HG03196 (cell line): ENCODE results near the gene FKBP5.
A peak's percentile ranks its signal among the peaks of the same experiment; 100 is the strongest.
"Not testable (repeated sequence)": the region's sequence is repeated elsewhere in the genome, so short reads cannot be mapped to it uniquely, and the experiment has no call there.

ENCODE experiments used
- ATAC-seq: cut with Tn5 transposase; IDR thresholded peaks from one replicate; pipeline ENCODE4 v1.9.1; 2021; ENCODE audit not compliant: unreplicated experiment

FKBP5 gene

DNA sequence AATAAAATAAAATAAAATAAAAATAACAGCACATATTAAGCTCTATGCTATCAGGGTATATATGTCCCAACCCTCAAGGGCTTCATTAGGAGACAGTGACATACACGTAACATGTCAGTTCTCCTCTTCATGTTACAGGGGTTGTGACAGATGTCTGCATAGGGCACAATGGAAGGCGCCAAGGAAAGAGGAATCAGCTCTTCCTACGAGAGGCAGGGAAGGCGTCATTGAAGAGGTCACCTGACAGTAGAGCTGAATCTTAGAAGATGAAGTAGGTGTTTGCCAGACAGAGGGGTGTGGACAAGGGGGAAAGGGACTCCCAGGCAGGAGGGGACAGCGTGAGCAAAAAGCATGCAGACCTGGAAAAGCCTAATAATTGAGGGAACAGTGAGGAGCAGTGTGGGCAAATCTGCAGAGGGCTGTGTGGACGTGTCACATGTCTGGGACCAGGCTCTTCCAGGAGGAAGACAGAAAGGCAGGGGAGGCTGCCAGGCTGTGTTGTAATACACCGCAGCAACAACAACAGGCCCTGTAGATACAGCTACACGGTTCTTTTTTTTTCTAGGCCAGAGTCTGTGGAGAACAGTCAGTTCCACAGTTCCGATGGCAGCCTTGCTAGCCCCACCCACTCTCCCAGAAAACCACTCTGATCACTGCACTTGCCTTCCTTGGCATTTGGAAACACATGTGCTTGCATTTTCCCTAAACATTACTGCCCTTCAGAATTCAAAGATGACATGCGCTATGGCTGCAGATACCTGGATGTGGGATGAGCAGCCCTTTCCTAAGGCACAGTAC, 2.5 kb upstream of the FKBP5 start:
- no peak for ATAC-seq

DNA sequence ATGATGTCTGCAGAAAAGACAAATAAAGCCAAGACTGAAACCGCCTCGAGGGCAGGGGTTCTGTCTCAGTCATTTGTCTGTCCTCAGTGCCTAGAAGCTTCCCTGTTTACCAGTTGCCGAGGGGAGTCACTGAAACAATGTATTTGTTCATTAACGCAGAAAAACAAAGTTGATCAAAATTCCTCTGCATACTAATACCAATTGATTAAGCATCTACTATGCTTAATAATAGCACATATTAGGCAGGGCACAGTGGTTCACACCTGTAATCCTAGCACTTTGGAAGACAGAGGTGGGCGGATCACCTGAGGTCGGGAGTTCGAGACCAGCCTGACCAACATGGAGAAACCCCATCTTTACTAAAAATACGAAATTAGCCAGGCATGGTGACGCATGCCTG, 1.8 kb upstream of the FKBP5 start:
- ATAC-seq, result no peak

DNA sequence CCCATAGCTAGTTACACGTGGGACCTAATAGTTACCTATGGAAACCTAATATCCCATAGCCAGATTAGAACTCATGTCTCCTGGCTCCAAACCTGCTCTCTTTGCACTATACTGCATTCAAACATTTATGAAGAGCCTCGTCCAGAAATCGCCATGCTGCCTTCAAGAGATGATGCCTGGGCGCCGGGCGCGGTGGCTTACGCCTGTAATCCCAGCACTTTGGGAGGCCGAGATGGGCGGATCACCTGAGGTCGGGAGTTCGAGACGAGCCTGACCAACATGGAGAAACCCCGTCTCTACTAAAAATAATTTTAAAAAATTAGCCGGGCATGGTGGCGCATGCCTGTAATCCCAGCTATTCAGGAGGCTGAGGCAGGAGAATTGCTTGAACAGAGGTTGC, 1.3 kb upstream of the FKBP5 start:
- not testable (repeated sequence) for ATAC-seq

DNA sequence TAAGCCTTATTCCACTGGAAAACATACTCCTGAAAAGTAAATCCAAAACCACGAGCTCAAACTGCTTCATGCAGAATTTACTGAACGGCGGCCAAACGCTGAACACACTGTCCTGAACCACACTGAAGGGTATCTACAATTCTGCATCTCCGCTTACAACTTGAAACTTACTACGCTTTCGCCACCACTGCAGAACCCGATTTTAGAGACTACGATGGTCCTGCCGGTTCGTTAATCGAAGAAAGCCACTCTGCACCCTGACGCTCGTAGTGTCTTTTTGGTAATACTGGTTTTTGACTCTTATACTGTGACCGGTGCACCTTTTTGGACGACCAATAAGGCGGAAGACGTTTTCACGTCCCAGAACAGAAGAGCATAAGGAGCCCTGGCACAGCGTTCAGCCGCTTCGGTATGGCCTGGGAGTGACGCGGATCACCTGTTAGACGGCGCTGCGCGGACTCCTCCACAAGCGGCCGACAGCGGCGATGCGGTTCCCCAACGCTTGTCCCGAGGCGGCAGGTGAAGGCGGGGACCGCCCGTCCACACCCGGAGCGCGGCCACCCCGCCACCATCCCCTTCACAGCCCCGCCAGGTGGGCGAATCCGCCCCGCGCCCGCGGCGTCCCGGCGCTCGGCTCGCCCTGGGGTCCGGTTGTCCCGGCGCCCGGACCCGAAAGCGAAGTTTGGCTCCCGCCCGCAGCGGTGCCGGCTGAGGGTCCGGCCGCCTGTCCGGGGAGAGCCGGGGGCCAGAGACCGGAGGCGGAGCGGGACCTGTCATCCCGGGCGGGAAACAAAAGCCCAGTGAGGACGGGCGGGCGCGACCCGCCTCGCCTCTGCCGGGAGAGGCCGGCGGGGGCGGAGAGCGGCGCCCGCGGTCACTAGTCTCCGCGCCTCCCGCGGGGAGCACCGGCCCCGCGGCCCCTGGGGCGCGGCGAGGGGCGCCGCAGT, 784 bp downstream of the FKBP5 start:
- peak; percentile 31 for ATAC-seq

DNA sequence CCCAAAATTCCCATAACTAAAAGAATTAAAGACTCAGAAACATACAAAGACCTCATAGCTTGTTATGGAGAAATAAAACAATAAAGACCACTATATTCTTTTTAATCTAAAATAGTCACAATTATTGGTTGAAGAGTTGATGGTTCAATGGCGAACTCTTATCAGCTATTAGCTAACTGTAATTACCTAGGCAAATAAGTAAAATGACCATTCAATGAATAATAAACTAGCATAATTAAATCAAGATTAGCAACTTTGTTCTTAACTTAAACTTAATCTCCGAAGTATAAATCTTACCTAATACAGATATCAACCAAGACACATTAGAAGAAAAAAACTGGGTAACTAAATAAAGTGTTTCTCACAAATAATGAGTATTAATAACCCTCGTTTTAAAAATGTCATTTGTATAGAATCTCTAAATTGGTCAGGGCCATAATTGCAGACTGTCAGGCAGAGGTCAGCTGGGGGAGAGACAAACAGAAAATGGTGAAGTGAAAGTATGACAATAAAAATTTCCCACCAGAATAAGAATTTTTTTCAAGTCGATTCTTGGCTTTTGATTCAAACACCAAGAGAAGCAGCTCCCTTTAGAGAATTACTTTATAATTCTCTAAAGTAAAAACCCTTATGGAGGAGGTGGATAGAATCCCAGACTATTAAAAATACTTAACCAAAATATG, 1.7 kb downstream of the FKBP5 start:
- no peak for ATAC-seq

DNA sequence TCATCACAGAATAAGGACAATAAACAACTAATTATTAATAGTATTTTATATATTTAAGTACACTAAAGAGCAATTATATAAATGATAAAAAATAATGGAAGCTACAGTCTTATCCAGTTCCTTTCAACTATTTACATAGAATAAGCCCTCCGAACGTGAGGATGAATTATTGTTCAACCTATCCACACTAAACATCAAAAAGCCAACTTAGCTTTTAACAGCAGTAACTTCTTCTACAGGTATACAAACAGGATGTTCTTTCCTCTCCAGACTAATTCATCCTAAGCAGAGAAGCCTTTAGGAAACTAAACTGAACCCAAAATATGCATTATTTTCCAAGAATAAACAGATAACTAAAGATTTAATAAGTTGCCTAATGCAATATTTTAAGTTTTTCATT, 2.3 kb downstream of the FKBP5 start:
- no peak for ATAC-seq

DNA sequence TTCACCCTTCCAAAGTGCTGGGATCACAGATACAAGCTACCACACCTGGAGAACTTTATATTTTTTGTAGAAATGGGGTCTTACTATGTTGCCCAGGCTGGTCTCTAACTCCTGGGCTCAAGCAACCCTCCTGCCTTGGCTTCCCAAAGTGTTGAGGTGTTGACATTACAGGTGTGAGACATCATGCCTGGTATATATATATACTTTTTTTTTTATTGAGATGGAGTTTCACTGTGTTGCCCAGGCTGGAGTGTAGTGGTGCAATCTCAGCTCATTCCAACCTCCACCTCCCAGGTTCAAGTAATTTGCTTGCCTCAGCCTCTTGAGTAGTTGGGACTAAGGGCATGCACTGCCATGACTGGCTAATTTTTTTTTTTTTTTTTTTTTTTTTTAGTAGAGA, 5.4 kb downstream of the FKBP5 start:
- ATAC-seq, result no peak

DNA sequence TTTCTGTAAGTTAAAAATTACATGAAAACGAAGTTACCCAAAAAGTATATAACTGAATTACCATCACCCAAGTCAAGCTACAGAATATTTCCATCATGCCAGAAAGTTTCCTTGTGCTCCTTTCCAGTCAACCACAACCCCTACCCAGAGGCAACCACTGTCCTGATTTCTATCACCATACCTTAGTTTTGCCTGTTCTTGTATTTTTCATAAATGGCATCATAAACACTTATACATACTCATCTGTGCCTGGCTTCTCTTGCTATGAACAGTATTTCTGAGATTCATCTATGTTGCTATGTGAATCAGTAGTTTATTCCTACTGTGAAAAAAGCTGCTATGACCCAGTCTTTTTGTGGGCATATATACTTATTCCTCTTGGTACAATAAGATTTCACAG, 7.4 kb downstream of the FKBP5 start:
- ATAC-seq, result no peak

DNA sequence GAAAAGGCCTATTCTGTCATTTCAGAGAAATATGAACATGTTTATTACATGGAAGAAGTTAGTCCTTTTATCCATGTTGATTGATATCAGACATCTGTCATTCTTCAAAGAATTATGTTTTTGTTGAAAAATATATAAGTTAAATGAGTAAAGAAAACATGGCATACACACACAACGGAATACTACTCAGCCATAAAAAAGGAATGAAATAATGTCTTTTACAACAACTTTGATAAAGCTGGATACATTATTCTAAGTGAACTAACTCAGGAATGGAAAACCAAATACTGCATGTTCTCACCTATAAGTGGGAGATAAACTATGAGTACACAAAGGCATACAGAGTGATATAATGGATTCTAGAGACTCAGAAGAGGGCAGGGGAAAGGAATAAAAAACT, 9.3 kb downstream of the FKBP5 start:
- ATAC-seq, result no peak

DNA sequence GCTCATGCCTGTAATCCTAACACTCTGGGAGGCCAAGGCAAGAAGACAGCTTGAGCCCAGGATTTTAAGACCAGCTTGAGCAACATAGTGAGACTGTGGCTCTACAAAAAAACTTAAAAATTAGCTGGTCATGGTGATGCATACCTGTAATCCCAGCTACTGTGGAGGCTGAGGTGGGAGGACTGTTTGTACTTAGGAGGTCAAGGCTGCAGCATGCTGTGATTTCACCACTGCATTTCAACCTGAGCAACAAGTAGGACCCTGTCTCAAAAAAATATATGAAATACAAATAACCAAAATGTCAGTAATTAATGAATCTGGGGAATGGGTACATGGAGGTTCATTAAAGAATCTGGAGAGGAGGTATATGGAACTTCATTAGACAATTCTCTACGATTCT, 9.9 kb downstream of the FKBP5 start:
- ATAC-seq, result no peak

DNA sequence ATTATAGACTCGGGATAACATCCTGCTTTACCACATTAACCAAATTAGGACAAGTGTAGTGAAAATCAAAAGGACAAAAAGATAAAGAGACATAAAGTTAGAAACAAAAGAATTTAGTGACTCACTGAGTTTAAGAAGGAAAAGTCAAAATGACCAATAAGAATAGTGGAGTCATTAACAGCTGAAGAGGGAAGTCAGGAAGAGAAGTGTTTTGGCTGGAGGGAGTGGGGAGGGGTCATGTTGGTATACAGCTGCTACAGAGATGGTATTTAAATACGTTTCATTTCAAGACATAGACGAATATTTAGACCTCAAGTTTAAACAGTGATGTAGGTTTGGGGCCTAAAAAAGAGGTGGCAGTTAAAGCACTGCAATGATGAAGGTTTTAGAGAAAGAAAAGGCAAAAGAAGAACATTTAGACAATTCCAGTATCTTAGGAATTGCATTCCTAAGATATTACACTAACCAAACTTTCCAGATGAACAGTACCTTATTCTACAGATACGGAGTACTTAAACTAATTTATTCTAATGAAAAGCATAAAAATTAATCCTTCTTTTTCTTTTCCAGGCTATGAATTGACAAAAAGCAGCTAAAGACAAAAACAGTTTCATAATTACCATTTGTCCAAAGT, 10.6 kb downstream of the FKBP5 start:
- ATAC-seq, result no peak

DNA sequence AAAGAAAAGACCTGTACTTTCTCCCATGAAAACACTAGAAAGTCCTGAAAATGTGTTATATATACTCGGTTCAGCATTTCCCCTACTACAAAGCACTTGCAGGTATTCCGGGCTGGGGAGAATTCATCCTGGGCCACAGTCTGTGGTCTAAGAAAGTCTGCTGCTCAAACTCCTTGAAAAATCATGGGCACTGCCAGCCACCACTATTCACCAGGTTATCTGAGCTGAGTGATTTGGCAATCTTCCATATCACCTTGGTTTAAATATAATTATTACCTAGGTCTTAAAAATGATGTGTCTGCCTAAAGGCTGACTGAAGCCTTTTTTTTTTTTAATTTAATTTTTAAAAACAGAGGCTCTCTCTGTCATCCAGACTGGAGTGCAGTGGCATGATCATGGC, 11.3 kb downstream of the FKBP5 start:
- ATAC-seq, result no peak

DNA sequence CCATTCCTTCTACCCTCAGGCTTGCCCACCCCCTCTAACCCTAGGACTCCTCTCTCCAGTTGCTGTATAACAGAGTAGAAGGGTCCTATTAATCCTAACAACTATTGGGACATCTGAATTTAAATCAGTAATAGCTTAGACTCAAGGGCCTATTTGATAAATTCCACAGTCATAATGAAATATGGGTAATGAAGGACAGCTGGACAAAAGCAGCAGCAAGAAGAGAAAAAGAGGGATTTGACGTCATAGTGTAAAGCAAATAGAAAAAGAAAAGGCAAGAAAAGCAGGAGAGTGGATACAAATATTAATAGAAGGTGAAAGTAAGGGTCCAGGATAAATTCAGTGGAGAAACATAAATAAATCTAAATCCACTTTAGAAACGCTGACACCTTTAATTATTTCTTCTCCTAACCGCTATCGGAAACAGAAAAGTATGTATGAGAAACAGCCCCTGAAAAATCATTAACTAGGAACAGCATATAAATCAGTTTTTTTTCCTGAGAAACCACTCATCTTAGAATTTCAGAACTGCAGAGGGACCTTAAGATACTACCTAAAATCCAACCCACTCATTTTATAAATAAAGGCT, 12.8 kb downstream of the FKBP5 start:
- ATAC-seq, result no peak

DNA sequence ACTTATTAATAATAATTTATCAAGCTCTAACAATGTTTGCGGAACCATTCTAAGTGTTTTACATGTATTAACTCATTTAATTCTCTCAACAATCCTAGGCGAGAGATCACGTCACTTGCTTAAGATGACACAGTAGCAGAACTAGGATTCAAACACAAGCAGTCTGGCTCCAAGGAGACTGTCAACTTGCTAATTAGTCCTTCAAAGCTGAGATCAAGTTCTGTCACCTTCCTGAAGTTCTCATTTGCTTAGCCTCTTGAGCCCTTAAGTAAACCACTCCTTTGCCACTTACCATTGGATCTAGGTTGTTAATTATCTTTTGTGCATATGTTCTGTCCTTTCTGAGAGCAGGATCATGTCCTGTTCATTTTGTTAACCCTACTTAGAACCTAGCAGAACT, 14.1 kb downstream of the FKBP5 start:
- ATAC-seq, result no peak

DNA sequence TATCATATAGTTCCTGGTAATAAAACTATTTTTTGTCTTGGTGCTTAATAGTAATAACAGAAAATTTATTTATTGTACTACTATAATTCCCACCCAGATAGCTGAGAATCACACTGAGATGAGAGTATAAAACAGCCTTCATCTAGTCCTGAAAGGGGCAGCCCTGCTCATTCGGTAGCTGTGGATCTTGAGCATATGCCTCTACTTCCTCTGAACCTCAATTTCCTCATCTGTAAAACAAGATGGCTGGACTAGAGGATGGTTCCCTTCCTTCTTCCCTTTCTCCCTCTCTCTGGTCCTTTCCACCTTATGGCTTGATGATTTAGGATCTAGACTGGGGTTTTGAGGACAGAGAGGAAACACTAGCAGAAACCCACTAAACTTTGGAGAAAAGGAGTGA, 15.0 kb downstream of the FKBP5 start:
- no peak for ATAC-seq

DNA sequence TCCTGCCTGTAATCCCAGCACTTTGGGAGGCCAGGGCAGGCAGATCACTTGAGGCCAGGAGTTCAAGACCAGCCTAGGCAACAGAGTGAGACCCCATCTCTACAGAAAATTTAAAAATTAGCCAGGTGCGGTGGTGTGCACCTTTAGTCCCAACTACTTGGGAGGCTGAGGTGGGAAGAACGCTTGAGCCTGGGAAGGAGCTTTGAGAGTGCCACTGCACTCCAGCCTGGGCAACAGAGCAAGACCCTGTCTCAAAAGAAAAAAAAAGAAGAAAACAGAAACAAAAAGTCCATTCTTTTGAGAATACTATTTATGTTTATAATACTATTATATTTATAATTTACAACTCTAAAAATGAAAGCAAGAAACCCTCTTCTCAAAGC, 15.4 kb downstream of the FKBP5 start:
- not testable (repeated sequence) for ATAC-seq

DNA sequence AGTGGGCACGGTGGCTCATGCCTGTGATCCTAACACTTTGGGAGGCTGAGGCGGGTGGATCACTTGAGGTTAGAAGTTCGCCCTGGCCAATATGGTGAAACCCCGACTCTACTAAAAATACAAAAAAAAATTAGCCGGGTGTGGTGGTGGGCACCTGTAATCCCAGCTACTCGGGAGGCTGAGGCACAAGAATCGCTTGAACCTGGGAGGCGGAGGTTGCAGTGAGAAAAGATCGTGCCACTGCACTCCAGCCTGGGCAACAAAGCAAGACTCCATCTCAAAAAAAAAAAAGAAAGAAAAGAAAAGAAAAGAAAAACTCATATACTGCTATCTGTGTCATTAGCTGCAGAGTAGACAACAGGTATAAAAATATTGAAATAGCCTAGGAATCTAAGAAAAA, 18.3 kb downstream of the FKBP5 start:
- not testable (repeated sequence) for ATAC-seq

DNA sequence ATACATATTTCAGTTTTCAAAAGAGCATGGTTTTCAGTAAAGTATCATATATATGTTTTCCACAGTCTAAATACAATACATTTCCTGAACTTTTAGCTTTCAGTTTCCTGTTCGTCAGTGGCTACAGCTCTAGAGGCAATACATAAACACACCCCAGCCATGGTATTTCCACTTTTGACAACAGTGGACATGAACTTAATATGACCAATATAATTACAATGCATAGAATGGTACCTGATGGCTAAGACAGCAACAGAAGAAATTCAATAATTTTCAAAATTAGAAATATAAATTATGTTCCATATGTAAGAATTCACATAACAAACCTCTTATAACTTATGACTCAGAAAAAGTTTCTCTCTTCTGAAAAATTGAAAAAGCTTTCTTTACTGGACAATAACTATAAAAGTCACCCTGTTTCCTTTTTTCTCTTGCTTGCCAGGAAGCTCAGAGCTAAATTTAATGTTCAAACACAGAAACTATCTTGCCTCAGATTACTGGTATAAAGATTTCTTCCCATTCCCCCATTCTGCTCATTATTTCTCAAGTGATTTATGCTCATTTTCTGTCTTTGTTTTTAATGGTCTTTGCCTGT, 19.2 kb downstream of the FKBP5 start:
- ATAC-seq, result no peak

DNA sequence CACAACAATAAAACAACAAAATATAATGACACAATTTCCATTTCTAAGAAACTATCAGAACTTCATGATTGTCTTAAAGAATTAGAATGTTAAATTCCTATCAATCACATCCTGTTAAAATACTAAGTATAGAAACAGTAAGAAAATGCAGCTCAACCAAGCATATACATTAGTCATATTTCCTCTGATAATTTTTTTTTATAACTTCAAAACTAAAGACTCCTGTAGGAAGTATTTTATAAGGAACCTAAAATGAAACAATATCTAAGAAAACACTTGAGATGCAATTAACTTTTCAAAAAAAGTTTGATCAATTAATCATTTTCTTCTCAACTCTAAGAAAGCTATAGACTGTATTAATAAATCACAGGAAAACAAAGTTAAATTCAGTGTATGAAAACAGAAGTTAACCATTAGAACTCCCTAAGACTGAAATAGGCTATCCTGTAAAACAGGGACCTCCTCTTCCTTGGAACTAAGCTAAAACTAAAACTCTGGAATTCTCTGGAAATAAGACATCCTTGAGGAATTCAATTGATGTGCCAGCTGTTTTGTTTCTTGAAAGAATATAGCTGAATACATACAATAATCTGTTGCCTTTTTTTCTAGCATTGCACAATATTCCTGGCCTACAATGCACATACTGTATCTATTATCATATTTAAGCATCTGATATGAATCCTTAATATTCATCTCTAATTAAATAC, 19.8 kb downstream of the FKBP5 start:
- no peak for ATAC-seq

DNA sequence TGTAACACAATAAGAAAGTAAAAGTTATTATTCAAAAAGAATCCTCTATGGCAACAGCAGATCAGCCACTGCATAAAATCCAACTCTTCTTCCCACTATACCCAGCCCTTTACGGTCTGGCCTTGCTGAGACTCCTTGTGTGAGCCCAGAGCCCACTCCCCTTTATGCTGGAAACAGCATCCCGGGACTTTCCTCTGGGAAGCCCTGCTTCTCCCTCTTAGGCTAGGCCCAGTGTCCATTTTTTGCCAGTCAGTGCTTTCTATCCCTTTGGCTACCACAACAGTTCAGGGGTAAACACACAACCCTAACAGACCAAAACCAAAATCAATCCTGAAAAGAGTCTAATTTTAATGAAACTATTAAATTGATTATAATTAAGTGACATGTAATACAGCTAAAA, 20.6 kb downstream of the FKBP5 start:
- no peak for ATAC-seq
